Myocyte (in vitro differentiated cells): Measurements from ENCODE around the gene BPIFB6. TPM values are rescaled to one million over a fixed set of nuclear protein-coding genes. Genes with fewer than 3 reads are reported as not detected.

Experiments
- DNase-seq: peaks from one replicate; pipeline ENCODE4 v3.0.0-alpha.2; 2012; ENCODE audit warnings: low read depth
- total RNA-seq: library from RNA; depleted of rRNA; stranded (reverse); fragments of >200 nt; gene quantifications from 2 replicates; pipeline ENCODE4 v1.2.3, GENCODE V29; 2014

Gene BPIFB6
- total RNA-seq, 1 donor from 2014 or later, result not detected

GRCh38 chr20:33015700-33016580 lies 15.5 kb upstream of the BPIFB6 start:
- DNase-seq, result no peak

DNA sequence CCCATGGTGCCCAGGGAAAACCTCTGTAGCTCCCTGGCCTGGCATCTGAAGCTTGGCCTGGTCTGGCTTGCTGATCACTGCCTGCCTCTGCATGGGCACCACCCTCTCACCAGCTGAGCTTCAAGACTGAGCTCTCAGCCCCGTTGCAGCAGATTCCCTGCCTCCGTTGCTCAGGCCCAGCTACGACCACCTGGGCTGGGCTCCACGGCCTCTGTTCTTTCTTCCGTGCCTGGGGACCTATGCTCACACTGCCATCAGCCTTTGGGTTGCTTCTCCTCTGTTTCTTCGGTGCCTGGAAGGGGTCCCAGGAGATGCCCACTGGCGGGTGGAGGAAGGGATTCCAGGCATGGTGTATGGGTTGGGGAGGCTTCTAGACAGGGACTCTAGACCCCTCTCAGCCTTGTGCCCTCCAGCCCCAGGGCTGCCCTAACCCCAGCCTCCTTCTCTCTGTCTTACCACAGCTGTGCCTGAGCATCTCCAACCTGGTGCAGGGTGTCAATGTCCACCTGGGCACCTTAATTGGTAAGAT lies 14.8 kb upstream of the BPIFB6 start:
- no peak for DNase-seq

- no peak for DNase-seq
Measured at GRCh38 chr20:33017542-33017941, 13.9 kb upstream of the BPIFB6 start.

GRCh38 chr20:33018169-33018931 lies 13.1 kb upstream of the BPIFB6 start:
- DNase-seq, result no peak

DNA sequence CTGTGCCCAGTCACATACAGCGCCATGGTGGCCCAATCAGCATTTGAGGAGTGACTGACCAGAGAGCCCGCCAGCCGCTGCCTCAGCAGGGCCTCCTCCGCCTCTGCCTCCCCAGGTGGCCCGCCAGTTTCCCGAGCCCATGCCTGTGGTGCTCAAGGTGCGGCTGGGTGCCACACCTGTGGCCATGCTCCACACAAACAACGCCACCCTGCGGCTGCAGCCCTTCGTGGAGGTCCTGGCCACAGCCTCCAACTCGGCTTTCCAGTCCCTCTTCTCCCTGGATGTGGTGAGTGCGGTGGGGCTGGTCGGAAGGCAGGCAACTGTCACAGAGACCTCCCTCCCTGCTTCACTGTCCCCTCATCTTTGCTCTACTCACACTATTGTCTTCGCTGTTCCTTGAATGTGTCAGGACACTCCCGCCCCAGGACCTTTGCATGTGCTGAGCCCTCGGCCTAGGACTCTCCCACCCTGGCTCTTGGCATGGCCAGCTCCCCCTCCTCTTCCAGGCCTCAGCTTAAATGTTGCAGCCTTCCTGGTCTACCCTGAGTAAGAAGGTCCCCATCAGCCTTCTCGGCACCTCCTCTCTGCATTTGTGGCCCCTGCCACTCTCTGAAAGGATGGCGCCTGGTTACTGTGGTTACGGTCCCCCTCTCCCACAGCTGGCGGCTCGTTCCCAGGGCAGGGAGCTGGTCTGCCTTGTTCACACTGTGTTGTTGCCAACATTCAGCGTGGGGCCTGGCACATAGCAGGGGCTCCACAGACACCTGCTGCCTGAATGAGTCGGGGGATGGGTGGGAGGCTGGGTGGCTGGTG lies 11.8 kb upstream of the BPIFB6 start:
- no peak for DNase-seq

DNA sequence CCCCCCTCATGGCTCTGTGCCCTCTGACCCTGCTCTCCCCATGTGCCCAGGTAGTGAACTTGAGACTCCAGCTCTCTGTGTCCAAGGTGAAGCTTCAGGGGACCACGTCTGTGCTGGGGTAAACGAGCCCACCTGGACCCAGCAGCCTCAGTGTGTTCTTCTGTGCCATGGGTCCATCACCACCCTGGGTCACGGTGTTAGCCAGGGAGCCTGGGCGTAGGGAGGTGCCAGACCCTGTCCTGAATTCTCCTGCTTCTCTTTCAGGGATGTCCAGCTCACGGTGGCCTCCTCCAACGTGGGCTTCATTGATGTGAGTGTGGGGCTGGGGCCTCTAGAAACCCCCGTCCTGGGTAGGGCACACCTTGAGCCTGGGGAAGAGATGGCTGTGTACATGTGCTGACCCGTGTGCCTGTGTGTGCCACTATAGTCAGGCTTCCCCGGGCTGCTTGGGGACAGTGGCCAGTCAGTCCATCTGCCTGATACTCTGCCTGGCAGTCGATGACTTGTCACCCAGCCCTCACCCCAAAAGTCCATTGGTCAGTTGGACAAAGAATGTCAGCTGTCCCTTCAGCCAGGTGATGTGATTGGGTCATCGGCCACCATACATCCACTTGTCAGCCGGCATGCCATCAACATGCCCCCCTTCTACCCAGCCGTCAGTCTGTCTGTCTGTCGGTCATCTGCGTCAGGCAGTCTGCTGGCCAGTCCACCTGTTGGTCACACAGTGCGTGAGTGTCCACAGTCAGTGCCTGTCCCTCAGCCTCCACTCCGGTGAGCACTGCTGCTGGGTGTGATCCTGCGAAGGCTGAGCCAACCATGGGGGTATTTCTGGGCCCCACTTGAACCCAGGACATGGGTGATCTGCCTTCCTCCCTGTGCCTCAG lies 10.9 kb upstream of the BPIFB6 start:
- DNase-seq, result no peak

- no peak for DNase-seq
Measured at GRCh38 chr20:33021879-33022278, 9.6 kb upstream of the BPIFB6 start.

DNA sequence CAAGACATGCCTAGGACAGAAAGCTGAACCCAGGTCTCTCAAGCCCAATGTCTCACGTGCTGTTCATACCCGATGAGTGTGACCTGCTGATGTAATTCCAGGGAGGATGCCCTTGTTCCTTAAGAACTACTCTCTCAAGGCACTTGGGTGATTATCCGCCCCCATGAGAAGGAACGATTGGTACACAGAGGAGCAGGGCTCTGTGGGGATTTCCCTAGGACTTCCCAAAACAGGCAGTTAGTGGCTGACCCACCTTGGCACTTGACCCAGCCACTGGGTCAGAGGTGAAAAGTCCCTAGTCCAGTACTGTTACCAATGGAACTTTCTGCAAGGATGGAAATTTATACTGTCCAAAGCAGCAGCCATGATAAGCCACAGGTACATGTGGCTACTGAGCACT lies 9.2 kb upstream of the BPIFB6 start:
- DNase-seq, result no peak

GRCh38 chr20:33022694-33023438 lies 8.6 kb upstream of the BPIFB6 start:
- DNase-seq, result no peak

- no peak for DNase-seq
Measured at GRCh38 chr20:33023439-33024242, 7.8 kb upstream of the BPIFB6 start.

- DNase-seq, result no peak
Measured at GRCh38 chr20:33024243-33024560, 7.2 kb upstream of the BPIFB6 start.

- DNase-seq, result no peak
Measured at GRCh38 chr20:33024609-33025317, 6.7 kb upstream of the BPIFB6 start.

GRCh38 chr20:33025318-33025876 lies 6.1 kb upstream of the BPIFB6 start:
- no peak for DNase-seq

- DNase-seq, result no peak
Measured at GRCh38 chr20:33026072-33026778, 5.2 kb upstream of the BPIFB6 start.

DNA sequence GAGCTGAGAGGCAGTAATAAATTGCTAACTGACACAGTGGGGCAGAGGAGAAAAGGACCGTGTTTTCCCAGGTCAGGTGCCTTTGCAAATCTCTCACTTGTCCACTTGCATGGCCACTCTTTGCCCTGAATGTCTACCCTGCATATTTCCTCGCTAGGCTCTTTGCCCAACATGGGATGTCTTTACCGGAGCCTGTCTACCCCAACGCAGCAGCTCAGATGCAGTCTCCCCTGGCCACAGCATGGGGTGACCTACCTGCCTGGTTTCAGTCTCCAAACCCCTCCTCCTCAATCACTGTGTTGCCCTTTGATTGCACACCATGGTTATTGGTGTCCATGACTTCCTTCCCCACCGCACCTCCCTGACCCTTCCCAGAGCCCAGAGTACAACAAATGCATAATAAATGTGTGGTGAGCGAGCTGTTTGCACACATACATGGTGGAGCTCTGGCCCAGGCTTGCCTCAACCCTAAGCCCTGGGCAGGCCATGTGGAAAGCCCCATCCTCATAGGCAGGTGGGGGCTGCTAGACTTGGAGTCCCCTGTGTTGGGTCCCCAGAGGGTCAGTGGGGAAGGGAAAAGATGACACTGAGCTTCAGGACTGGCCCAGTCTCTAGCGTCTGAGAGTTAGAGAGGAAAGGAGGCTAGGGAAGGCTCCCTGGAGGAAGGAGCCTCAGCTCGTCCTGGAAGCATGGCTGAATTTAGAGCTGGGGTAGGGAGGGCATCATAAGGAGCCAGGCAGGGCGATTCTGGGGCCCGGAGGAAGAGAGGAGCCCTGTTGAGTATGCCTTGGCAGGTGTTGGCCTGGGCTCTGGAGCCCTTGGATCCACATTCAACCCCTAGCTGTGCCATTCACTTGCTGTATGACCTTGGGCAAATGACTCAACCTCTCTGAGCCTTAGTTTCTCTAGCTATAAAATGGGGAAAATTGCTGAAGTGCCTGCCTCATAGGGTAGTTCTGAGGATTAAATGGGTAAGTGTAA lies 4.4 kb upstream of the BPIFB6 start:
- no peak for DNase-seq
